ENCODE results near the gene AFDN. TPM values are rescaled to one million over a fixed set of nuclear protein-coding genes. Genes with fewer than 3 reads are reported as not detected.

The AFDN gene
- total and polyA plus RNA-seq, 10 of the 15 experiments (the other 5 are each of a cell fraction or from before 2014, with no cell fraction given) = 5.7 to 68.2 (median 45.1) TPM

GRCh38 chr6:167882244-167882643 lies 55.5 kb downstream of the AFDN start (continued):
- TF ChIP-seq ZBTB11 (CRISPR knock-in tag; IDR thresholded peaks at IDR 0.05) (no peak), SKIL (IDR thresholded peaks at IDR 0.05; ENCODE audit: low read depth, poor library complexity, severe bottlenecking) (no peak), CUX1 (IDR thresholded peaks at IDR 0.05; ENCODE audit: insufficient replicate concordance, low read depth, low read length) (no peak), TCF7 (IDR thresholded peaks at IDR 0.05; ENCODE audit: borderline replicate concordance) (no peak), RCOR1 (conservative IDR thresholded peaks at IDR 0.05; ENCODE audit: low read depth, low read length) (no peak), CTCF (IDR thresholded peaks at IDR 0.05 in 2 of 3, conservative IDR thresholded peaks at IDR 0.05 in 1 of 3; ENCODE audit: control insufficient read depth in 2 of 3, extremely low read depth in 1 of 3, insufficient read depth in 1 of 3, low read depth in 3 of 3, low read length in 3 of 3) (no peak), BRCA1 (IDR thresholded peaks at IDR 0.05; ENCODE audit: low read depth, low read length) (no peak), ELK1 (IDR thresholded peaks at IDR 0.05; ENCODE audit: low read depth, low read length) (no peak), POLR2AphosphoS2 (IDR thresholded peaks at IDR 0.05; ENCODE audit: low read depth, low read length) (no peak), E2F8 (IDR thresholded peaks at IDR 0.05; ENCODE audit: low read depth, partially characterized antibody) (no peak)

All from GM12878 (cell line).